Muscle of arm (tissue), 12 donors: Measurements from ENCODE around the gene LMF2. TPM values are rescaled to one million over a fixed set of nuclear protein-coding genes. Genes with fewer than 3 reads are reported as not detected.

Experiments used
- DNase-seq: peaks from one replicate; pipeline ENCODE4 v3.0.0-alpha.2; 2013
- polyA plus RNA-seq, 12 donors: library from polyadenylated mRNA; unstranded; fragments of 120-200 nt; gene quantifications; one replicate each; pipeline ENCODE4 v1.2.1, GENCODE V29; 2013; ENCODE audit not compliant: insufficient read length in 12 of 12

Gene LMF2
- polyA plus RNA-seq, 12 donors: 26.3 to 67.1 (median 33.1) TPM; not detected in 1

- DNase-seq: no peak
Observed at GRCh38 chr22:50483556-50483955, 23.9 kb downstream of the LMF2 start.

GRCh38 chr22:50483106-50483505 lies 24.4 kb downstream of the LMF2 start:
- DNase-seq: no peak

GRCh38 chr22:50482107-50483074 lies 25.1 kb downstream of the LMF2 start:
- no peak for DNase-seq

- no peak for DNase-seq
Observed at GRCh38 chr22:50481440-50482106, 25.9 kb downstream of the LMF2 start, which contains the start of gene ADM2. Gene ADM2, plus strand, starts transcription at chr22:50481543. Its CDS starts 305 bp downstream, at chr22:50481848.

- no peak for DNase-seq
Observed at GRCh38 chr22:50481045-50481439, 26.5 kb downstream of the LMF2 start.

GRCh38 chr22:50479721-50480120 lies 27.8 kb downstream of the LMF2 start:
- DNase-seq: no peak

GRCh38 chr22:50477923-50478322 lies 29.6 kb downstream of the LMF2 start:
- no peak for DNase-seq

GRCh38 chr22:50476868-50477267 lies 30.6 kb downstream of the LMF2 start:
- DNase-seq: no peak

- no peak for DNase-seq
Observed at GRCh38 chr22:50475652-50476002, 31.9 kb downstream of the LMF2 start.

GRCh38 chr22:50474710-50475651 lies 32.5 kb downstream of the LMF2 start, which contains the start of gene SBF1:
Gene SBF1, minus strand, starts transcription at chr22:50475035. Its CDS starts 195 bp downstream, at chr22:50474840.
- DNase-seq: peak; percentile 93

GRCh38 chr22:50473855-50474671 lies 33.4 kb downstream of the LMF2 start:
- DNase-seq: no peak

GRCh38 chr22:50473088-50473487 lies 34.4 kb downstream of the LMF2 start:
- no peak for DNase-seq

GRCh38 chr22:50471962-50472361 lies 35.5 kb downstream of the LMF2 start:
- DNase-seq: no peak

- no peak for DNase-seq
Observed at GRCh38 chr22:50471197-50471847, 36.2 kb downstream of the LMF2 start.

- no peak for DNase-seq
Observed at GRCh38 chr22:50470491-50470890, 37.0 kb downstream of the LMF2 start.

GRCh38 chr22:50469377-50470305 lies 37.9 kb downstream of the LMF2 start:
- DNase-seq: no peak

GRCh38 chr22:50468626-50469025 lies 38.9 kb downstream of the LMF2 start:
- DNase-seq: no peak

GRCh38 chr22:50467773-50468440 lies 39.6 kb downstream of the LMF2 start:
- no peak for DNase-seq
